ENCODE data around the gene IER3. TPM values are rescaled to one million over a fixed set of nuclear protein-coding genes. Genes with fewer than 3 reads are reported as not detected.
A peak's percentile ranks its signal among the peaks of the same experiment; 100 is the strongest.

Gene IER3
- total and polyA plus RNA-seq, 2 of the 13 experiments (the other 11 are each of a cell fraction or from before 2014, with no cell fraction given): 51.1 to 131 TPM

- TF ChIP-seq GPBP1L1 (CRISPR knock-in tag; IDR thresholded peaks at IDR 0.05) (no peak), ZSCAN22 (CRISPR knock-in tag; IDR thresholded peaks at IDR 0.05) (no peak), SIN3A (IDR thresholded peaks at IDR 0.05; ENCODE audit: borderline replicate concordance, low read depth, low read length) (peak; percentile 88; the same call in 1 of the 2 replicates), HNRNPK (IDR thresholded peaks at IDR 0.05; ENCODE audit: low read depth, low read length, poor library complexity, severe bottlenecking) (peak; percentile 85), ZNF607 (CRISPR knock-in tag; IDR thresholded peaks at IDR 0.05; ENCODE audit: borderline replicate concordance) (peak; percentile 64), MEF2D (CRISPR knock-in tag; IDR thresholded peaks at IDR 0.05) (no peak), TRAFD1 (CRISPR knock-in tag; IDR thresholded peaks at IDR 0.05; ENCODE audit: borderline replicate concordance) (peak; percentile 80; the same call in 1 of the 2 replicates), TCF7L2 (IDR thresholded peaks at IDR 0.05; ENCODE audit: low read depth, low read length) (no peak), SP2 (CRISPR knock-in tag; IDR thresholded peaks at IDR 0.05) (peak; percentile 49; the same call in 1 of the 2 replicates), KAT2B (IDR thresholded peaks at IDR 0.05; ENCODE audit: borderline replicate concordance, low read depth, low read length) (no peak), GTF3A (CRISPR knock-in tag; conservative IDR thresholded peaks at IDR 0.05) (0 out of 2 replicates have a peak, but pooled peaks have one; percentile 5), MTA1 (CRISPR knock-in tag; IDR thresholded peaks at IDR 0.05; ENCODE audit: borderline replicate concordance) (peak; percentile 54; the same call in 1 of the 2 replicates), PLRG1 (conservative IDR thresholded peaks at IDR 0.05) (no peak), HMGXB4 (CRISPR knock-in tag; IDR thresholded peaks at IDR 0.05; ENCODE audit: borderline replicate concordance in 1 of 2, low read depth in 1 of 2) (peak; percentile 55 to 78), SRF (IDR thresholded peaks at IDR 0.05; ENCODE audit: low read depth, low read length) (no peak), ZNF350 (CRISPR knock-in tag; IDR thresholded peaks at IDR 0.05; ENCODE audit: borderline replicate concordance, low read depth) (peak; percentile 17; the same call in 1 of the 2 replicates), MTF2 (CRISPR knock-in tag; IDR thresholded peaks at IDR 0.05; ENCODE audit: borderline replicate concordance) (0 out of 2 replicates have a peak, but pooled peaks have one; percentile 49), NR3C1 (CRISPR knock-in tag; IDR thresholded peaks at IDR 0.05) (no peak)
- TF ChIP-seq, protein P1, sequence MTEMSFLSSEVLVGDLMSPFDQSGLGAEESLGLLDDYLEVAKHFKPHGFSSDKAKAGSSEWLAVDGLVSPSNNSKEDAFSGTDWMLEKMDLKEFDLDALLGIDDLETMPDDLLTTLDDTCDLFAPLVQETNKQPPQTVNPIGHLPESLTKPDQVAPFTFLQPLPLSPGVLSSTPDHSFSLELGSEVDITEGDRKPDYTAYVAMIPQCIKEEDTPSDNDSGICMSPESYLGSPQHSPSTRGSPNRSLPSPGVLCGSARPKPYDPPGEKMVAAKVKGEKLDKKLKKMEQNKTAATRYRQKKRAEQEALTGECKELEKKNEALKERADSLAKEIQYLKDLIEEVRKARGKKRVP (CRISPR knock-in tag; IDR thresholded peaks at IDR 0.05): no peak
- TF ChIP-seq, protein P2, sequence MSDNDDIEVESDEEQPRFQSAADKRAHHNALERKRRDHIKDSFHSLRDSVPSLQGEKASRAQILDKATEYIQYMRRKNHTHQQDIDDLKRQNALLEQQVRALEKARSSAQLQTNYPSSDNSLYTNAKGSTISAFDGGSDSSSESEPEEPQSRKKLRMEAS (IDR thresholded peaks at IDR 0.05): peak; percentile 96
- TF ChIP-seq, protein P3, sequence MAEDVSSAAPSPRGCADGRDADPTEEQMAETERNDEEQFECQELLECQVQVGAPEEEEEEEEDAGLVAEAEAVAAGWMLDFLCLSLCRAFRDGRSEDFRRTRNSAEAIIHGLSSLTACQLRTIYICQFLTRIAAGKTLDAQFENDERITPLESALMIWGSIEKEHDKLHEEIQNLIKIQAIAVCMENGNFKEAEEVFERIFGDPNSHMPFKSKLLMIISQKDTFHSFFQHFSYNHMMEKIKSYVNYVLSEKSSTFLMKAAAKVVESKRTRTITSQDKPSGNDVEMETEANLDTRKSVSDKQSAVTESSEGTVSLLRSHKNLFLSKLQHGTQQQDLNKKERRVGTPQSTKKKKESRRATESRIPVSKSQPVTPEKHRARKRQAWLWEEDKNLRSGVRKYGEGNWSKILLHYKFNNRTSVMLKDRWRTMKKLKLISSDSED (CRISPR knock-in tag; IDR thresholded peaks at IDR 0.05): no peak
Observed at GRCh38 chr6:30721198-30722024, 22.9 kb downstream of the IER3 start (continued).
